Right lobe of liver (tissue), 4 donors: ENCODE measurements around the gene MFAP3.

ENCODE experiments used
- CTCF ChIP-seq, 4 donors: fragments of 200-600 bp in 3 of 4; fragments of 450-650 bp in 1 of 4; IDR thresholded peaks; one replicate each; pipeline versions ENCODE4 v1.5.1 to v1.8.0; 2016 to 2022; ENCODE audit warnings: antibody characterized with exemption in 4 of 4, mild to moderate bottlenecking in 2 of 4
- POLR2A ChIP-seq: fragments of 450-650 bp; IDR thresholded peaks from one replicate; pipeline ENCODE4 v1.6.1; 2017; ENCODE audit warnings: antibody characterized with exemption, mild to moderate bottlenecking
- donor health status: DM: no; HTN: no; CAD: no.
- donor health status: DM: no; HTN: no; CAD: no.
- donor health status: DM: no; HTN: yes; CAD: no.

DNA sequence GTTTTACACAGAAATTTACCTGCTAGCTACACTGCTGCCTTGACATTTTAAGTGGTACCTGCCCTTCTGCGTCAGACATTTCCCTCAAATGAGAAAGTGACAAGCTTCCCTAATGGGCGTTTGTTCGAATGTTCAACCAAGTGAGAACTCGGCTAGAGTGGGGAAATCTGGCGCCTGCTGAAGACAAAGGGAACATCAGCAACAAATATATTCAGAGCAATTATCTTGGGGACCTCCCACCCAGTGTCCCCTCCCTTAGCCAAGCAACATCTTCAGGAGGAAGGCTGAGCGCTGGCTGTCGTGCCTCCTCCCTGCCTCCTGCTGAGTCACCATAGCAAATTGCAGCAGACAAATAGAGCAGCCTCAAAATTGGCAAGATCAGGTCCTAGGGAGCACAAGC, 57.1 kb downstream of the MFAP3 start:
- no peak for TF ChIP-seq POLR2A
- no peak for TF ChIP-seq CTCF (IDR thresholded peaks at IDR 0.05)
